DMS53 treated with DMSO at 0.1 percent for 48 hours (cell line): ENCODE data around the gene HSP90B1.
A peak's percentile ranks its signal among the peaks of the same experiment; 100 is the strongest.

Source experiments
- DNase-seq: peaks from one replicate; lab custom pipeline; 2025; ENCODE audit not compliant: unreplicated experiment; lab: John Stamatoyannopoulos, UW

The HSP90B1 gene

GRCh38 chr12:103929046-103929783 is 995 bp upstream of the HSP90B1 start:
- peak; percentile 98 for DNase-seq

- DNase-seq = no peak
Observed at GRCh38 chr12:103929784-103930033, 501 bp upstream of the HSP90B1 start.

GRCh38 chr12:103930787-103931735 is 851 bp downstream of the HSP90B1 start:
- DNase-seq = no peak

DNA sequence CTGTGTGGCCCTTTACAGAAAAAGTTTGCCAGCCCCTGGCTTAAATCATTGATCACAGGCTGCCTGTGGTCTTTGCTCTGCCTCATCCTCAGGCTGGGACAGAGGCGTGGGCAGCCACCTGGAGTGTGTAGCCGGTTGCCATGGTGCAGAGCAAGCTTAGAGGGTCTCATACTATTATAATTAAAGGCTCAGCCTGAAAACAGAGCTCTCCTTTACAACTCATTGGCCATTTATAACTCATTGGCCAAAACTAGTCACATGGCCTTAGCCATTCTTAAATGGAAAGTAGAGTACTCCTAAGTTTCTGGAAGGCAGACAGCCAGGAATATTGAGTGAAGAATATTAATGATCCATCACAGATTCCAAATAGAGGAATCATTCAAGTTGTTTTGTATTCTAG is 3.0 kb downstream of the HSP90B1 start:
- no peak for DNase-seq

- DNase-seq = no peak
Observed at GRCh38 chr12:103936679-103937078, 6.5 kb downstream of the HSP90B1 start.

DNA sequence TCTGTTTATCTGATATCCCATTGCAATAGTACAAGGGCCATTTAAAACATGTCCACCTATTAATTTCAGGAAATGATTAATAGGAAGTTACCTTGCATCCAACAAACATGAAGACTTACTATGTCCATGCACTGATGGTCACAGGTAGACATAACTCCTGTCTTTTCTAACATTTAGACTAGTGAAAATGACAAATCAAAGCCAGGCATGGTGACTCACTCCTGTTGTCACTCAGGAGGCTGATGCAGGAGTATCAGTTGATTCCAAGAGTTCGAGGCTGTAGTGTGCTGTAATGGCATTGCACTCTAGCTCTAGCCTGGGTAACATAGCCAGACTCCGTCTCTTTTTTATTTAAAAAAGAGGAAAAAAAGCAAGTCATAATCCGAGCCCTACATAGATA is 14.8 kb downstream of the HSP90B1 start:
- no peak for DNase-seq

- DNase-seq = no peak
Observed at GRCh38 chr12:103947871-103948555, 17.8 kb downstream of the HSP90B1 start.

DNA sequence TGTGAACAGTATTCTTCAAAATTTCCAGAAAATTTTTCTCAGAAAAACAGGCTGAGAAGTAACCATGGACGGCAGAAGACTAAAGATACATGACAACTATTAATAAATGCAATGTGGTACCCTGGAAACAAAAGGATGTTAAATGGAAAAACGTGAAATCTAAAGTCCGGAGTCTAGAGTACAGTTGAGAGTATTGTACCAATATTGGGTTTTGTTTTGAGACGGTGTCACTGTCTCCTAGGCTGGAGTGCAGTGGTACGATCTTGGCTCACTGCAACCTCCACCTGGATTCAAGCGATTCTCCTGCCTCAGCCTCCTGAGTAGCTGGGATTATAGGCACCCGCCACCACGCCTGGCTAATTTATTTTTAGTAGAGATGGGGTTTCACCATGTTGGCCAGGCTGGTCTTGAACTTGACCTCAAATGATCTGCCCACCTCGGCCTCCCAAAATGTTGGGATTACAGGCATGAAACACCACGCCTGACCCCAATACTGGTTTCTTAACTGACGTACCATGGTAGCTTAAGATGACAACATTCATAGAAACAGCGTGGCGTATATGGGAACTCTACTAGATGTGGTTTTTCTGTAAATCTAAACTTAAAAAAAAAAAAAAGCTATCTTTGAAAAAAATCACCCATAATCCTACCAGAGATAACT is 18.7 kb downstream of the HSP90B1 start:
- no peak for DNase-seq

GRCh38 chr12:103952497-103952896 is 22.3 kb downstream of the HSP90B1 start:
- no peak for DNase-seq

DNA sequence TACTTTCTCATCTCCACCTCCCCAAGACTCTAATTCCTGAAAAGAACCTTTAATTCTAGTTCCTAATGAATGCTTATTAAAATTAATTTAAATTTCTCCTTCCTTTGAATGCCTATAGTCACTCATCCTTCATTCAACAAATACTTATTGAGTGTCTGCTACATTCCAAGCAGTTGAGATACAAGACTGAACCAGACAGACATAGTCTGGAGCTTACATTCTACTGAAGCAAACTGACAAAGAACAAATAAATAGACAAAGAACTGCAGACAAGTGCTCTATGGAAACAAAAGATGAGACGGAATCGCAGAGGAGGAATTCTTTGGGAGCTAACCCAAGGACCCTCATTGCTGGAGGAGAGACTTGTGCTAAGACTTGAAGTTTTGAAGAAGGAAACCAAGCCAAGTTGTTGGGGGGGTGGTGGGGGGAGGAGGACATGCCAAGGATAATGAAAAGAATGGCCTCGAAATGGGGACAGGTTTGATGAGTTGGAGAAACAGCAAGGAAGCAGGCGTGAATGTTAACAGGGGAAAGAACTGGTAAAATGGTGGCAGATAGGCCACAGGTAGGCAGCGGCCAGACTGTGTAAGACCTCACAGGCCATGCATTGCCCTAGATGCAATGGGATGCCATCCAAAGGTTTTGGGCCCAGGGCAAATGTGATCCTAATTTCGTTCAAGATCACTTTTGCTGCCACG is 25.8 kb downstream of the HSP90B1 start:
- no peak for DNase-seq

GRCh38 chr12:103956509-103957027 is 26.4 kb downstream of the HSP90B1 start:
- DNase-seq = no peak

DNA sequence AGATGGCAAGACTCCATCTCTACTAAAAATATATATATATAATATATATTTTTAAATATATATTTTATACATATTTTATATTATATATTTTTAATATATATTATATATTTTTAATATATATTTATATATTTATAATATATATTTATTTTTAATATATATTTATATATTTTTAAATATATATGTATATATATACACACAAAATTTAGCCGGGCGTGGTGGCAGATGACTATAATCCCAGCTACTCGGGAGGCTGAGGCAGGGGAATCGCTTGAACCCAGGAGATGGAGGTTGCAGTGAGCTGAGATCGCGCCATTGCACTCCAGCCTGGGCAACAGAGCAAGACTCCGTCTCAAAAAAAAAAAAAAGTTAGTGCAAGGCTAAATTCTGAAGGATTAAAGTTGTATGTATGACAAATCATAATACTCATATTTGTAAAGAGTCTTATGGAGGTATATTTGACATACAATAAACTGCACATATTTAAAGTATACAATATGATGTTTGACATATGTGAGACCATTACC is 27.7 kb downstream of the HSP90B1 start:
- DNase-seq = no peak

DNA sequence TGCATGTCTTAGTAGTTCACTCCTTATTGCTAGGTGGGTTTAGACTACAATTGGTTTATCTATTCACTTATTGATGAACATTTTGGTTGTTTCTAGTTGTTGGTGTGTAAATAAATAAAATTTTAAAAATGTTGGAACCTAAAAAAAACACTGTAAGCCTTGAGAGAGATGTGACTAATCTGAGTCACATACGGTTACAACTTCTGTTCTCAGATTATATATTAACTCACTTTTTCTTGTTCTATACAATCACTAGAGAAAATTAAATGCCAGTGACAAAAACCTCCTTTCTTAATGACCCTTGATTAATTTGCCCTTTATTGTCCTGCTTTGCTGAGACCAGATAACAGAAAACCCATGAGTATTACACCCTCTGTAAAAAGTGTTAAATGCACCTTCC is 28.4 kb downstream of the HSP90B1 start:
- DNase-seq = no peak

DNA sequence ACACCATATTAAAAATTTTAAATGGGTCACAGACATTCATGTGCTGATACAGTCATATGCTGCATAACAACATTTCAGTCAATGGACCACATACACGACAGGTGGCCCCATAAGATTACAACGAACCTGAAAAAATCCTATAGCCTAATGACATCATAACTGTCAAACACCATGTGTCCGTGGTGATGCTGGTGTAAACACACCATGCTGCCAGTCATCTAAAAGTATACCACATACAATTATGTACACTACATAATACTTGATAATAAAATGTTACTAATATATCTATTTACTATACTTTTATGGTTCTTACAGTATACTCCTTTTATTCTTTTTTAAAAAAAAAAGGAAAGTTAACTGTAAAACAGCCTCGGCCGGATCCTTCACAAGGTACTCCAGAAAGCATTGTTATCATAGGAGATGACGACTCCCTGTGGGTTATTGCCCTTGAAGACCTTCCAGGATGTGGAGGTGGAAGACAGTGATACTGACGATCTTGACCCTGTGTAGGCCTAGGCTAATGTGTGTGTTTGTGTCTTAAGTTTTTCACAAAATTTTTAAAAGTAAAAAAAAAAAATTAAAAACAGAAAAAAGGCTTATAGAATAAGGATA is 30.5 kb downstream of the HSP90B1 start:
- DNase-seq = no peak

DNA sequence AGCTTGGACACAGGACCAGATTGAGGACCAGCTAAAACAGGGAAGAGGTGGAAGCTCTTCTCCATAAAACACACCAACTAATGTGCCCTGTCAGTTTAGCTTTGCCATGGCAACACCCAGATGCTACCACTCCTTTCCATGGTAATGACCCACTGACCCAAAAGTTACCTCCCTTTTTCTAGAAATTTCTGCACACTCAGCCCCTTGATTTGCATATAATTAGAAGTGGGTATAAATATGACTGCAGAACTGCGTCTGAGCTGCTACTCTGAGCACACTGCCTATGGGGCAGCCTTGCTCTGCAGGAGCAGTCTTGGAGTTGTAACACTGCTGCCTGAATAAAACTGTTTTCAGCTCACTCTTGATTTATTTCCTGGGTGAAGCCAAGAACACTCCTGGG is 32.3 kb downstream of the HSP90B1 start:
- DNase-seq = no peak

DNA sequence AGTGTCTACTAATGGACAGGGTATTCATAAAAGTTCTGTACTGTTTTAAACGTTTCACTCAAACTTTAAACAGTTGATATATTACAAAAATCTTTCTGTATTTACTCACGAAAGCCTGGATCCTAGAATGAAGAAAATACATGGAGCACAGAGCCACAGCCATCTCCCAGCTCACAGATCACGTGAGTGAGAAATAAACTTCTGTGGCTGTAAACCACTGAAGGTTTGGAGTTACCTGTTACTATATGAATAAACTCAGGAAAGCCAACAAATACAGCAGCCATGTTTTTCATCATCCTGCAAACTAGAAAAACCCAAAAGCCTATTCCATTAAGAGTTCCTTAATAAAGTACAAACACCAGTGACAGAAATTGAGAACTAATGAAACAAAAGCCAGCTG is 34.6 kb downstream of the HSP90B1 start:
- DNase-seq = no peak

GRCh38 chr12:103965255-103965589 is 35.0 kb downstream of the HSP90B1 start:
- no peak for DNase-seq

GRCh38 chr12:103965590-103966504 is 35.6 kb downstream of the HSP90B1 start, which contains the start of gene TDG:
Gene TDG (plus strand): TSS chr12:103965872. CDS start chr12:103966038, 166 bp downstream.
- DNase-seq = peak; percentile 99

DNA sequence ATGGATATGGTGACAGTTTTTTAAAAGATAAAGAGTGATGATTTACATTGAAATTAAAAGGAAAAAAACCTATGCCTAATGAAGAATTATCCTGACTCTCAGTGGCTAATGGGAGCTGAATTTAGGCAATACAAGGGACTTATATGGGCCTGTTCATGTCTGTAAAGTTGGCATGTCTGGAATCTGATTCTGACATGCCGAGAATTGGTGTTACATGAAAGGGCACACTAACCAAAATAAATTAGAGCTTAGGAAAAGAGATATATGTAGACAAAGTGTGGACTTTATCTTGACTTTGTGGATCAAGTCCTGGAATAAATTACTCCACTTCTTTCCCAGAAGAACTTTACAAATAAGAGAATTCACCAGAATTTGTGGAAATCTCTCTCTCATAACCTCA is 36.5 kb downstream of the HSP90B1 start:
- no peak for DNase-seq
